Measurements from ENCODE around the gene EPS8L3.
"Not testable (repeated sequence)": the region's sequence is repeated elsewhere in the genome, so short reads cannot be mapped to it uniquely, and the experiment has no call there.

Gene EPS8L3

DNA sequence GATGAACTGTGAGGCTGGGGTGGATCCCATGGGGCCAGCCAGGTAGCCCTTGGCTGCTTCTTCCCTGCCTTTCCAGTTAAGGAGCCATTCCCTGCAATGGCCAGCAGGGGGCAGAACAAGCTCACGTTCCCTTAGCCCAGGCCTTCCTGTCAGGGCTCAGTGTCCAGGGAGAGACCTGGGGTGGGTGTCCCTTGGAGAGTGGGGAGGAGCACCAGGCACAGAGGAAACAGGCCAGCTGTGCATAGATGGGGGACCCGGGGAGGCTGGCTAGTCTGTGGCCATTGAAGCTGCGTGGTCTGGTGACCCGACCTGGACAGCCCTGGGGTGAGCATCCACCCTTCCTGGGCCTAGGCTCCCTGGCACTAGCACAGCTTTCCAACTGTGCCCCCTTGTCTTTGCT is 13.2 kb upstream of the EPS8L3 start:
- ATAC-seq: peak; percentile 77

- no peak for ATAC-seq
These were observed 12.6 kb upstream of the EPS8L3 start for GRCh38 chr1:109776206-109776835.

- ATAC-seq: no peak
These were observed 11.7 kb upstream of the EPS8L3 start for GRCh38 chr1:109775398-109775797.

- ATAC-seq: no peak
These were observed 10.3 kb upstream of the EPS8L3 start for GRCh38 chr1:109773900-109774485.

DNA sequence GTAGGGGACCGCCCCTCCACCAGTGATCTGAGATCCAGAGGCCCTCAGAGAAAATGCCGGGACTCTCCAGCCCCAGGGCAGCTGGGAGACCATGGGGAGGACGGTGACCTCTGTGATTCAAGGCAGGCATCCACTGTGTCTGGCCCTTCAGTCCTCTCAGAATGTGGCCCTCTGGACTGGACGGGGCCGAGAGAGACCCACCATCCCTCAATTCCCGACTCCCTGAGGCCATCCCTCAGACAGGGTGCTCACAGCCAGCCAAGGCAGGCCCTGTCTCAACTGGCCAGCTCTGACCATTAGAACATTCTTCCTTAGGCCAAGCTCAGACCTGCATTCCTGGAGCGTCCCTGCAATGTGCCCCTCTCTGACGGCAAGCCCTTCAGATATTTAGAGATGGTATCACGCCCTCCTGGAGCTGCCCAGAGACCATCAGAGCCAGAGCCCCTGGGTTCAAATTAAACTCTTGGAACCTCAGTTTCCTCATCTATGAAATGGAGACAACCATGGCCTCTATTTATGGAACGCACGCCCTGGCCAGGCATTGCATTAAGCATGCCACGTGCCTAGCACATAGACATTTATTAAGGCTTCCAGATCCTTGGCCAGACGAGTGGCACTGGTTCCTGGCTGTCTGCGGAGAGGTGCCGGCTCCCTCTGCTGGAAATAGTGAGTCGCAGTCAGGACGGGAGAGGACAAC is 9.6 kb upstream of the EPS8L3 start:
- ATAC-seq: peak; percentile 89 to 92

GRCh38 chr1:109772658-109773202 is 9.0 kb upstream of the EPS8L3 start:
- ATAC-seq: no peak

- no peak for ATAC-seq
These were observed 8.3 kb upstream of the EPS8L3 start for GRCh38 chr1:109771712-109772657.

DNA sequence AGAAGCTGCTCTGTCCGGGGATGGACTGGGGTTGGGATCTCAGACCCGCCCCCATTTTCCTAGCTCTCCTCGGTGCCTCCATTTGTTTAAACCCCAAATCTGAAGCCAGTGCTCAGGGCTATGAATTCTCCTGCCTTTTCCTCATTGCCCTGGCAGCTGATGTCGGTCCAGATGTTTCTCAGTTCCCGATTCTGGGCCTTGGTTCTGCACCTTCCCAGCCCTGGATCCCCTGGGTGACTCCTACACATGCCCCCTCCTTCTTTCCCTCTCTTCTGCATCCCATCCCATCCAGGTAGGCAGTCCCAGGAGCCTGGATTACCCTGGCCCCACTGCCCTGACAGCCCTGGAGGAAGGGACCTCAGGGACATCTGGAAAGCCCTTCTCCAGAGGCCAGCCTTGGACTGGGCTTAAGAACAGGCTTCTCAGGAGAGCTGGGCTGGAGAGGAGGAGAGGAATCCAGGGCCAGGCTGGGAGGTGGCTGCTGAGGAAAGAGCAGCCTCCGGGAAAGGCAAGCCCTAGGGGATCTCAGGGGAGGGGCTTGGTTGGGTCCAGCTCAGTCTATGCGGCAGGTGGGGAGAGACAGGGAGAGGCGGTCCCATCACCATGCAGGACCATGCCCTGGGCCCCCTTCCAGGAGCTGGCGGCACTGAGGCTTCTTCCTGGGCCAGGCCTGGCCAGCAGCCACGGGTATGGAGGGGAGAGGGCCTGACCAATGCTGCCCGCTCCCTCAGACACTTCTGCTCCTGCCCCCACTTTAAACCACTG is 6.8 kb upstream of the EPS8L3 start:
- ATAC-seq: no peak

DNA sequence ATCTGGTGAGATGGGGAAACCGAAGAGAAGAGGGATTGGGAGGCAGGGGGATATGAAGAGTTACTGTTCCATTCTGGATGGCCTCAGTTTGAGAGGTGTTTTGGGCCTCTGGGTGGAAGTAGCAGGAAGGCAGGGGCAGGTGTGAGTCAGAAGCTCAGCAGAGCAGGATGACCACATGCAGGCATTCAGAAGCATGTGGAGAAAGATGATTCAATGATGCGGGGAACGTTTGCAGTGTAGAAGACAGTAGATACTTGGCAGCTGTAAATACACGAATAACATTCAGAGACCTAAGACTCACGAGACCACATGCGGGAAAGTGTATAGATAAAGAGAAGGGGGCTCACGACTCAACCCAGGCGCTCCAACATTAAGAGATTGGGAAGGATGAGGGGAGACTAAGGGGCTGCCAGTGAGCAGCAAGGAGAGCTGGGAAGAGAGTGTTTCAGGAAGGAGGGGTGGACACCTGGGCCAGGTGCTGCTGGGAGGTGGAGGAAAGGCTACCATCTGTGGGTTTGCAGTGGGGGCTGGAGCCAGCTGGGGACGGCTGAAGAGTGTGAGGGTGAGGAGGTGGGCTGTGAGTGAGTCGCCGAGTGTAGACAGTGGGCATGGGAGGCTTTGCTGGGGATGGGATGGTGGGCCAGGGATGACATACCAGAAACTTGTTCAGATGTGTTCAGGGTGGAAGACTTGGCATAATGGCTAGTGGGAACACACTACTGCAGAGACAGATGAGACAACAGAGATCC is 5.8 kb upstream of the EPS8L3 start:
- no peak for ATAC-seq

- ATAC-seq: no peak
These were observed 5.1 kb upstream of the EPS8L3 start for GRCh38 chr1:109768820-109769219.

GRCh38 chr1:109768335-109768650 is 4.6 kb upstream of the EPS8L3 start:
- ATAC-seq: no peak

DNA sequence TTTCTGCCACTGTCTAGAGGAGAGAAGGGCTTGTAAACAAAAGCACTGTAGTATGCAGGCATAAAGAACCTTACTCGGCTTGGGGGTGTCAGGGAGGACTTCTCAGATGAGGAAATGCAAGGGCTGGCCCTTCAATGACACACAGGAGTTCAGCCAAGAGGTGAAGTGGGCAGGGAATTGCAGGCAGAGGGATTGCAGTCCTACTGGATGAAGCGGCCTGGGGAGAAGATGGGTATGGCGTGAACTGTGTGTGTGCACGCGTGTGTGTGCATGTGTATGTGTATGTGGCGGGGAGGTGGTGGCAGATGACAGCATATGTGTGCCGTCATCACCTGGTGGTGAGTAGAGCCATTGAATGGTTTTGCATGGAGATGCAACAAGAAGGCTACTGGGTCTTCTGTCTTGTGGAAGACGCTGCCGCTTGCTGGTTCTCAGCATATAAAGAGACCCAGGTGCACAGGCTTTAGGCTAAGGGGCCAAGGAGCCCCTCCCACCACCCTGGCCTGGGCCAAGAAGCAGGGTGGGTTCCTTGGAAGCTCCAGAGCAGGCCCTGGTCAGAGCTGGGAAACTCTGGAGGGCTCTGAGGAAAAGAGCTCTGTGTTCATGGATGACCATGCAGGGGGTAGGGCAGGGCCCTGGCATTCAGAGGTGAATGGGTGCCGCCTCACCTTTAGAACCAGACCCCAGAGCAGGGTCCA is 4.1 kb upstream of the EPS8L3 start:
- no peak for ATAC-seq

DNA sequence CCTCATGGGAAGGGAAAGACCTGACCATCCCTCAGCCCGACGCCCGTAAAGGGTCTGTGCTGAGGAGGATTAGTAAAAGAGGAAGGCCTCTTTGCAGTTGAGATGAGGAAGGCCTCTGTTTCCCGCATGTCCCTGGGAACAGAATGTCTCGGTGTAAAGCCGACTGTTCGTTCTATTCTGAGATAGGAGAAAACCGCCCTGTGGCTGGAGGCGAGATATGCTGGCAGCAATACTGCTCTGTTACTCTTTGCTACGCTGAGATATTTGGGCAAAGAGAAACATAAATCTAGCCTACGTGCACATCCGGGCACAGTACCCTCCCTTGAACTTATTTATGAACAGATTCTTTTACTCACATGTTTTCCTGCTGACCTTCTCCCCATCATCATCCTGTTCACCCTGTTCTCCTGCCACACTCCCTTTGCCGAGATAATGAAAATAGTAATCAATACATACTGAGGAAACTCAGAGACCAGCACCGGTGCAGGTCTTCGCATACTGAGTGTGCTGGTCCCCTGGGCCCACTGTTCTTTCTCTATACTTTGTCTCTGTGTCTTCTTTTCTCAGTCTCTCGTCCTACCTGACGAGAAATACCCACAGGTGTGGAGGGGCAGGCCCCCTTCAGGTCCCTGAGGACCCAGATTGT is 3.4 kb upstream of the EPS8L3 start:
- ATAC-seq: not testable (repeated sequence)

DNA sequence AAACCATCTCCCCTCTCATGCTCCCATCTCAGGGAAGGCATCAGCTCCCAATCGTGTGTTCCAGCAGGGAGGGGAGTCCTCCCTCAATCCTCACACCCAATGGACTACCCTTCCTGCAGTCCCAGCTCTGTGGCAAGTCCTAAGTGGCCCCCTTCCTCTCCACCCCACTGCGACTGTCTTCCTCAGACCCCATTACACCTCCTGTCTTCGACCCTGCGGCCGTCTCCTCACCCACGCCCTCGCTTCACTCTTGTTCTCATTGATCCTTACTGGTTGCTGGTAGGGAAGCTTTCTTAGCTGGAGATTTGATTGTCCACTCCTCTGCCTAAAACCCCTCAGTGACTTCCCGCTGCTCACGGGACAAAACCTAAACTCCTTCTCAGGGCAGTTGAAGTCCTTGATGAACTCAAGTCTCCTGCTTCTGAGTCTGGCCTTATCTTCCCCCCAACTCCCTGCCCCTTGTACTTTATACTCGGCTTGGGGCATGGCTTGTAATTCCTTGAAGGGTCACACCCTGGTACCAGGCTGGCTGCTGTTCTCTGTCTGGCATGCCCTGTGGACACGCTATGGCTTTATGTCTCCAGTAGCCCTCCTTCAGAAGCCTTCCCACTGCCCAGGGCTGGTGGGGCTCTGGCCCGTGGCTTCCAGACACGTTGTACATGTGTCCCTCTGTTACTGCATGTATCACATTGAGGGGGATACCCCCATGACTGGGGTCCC is 2.3 kb upstream of the EPS8L3 start:
- no peak for ATAC-seq

- no peak for ATAC-seq
These were observed 1.7 kb upstream of the EPS8L3 start for GRCh38 chr1:109765483-109765815.

- ATAC-seq: no peak
These were observed 1.1 kb upstream of the EPS8L3 start for GRCh38 chr1:109764561-109765482.

GRCh38 chr1:109762821-109763645 is 690 bp downstream of the EPS8L3 start:
- ATAC-seq: no peak
